HG03025 (cell line): ENCODE measurements around the gene CDH12.
A peak's percentile ranks its signal among the peaks of the same experiment; 100 is the strongest.
"Not testable (repeated sequence)": the region's sequence is repeated elsewhere in the genome, so short reads cannot be mapped to it uniquely, and the experiment has no call there.

Source experiments
- ATAC-seq: cut with Tn5 transposase; IDR thresholded peaks from one replicate; pipeline ENCODE4 v1.9.1; 2021; ENCODE audit warnings: mild to moderate bottlenecking, moderate library complexity; ENCODE audit not compliant: unreplicated experiment, low FRiP score

CDH12 gene

GRCh38 chr5:22663134-22663533 is 190.0 kb downstream of the CDH12 start:
- ATAC-seq: no peak

- ATAC-seq: no peak
Observed at GRCh38 chr5:22662391-22662790, 190.8 kb downstream of the CDH12 start.

- ATAC-seq: no peak
Observed at GRCh38 chr5:22651355-22651754, 201.8 kb downstream of the CDH12 start.

GRCh38 chr5:22650511-22650910 is 202.6 kb downstream of the CDH12 start:
- ATAC-seq: no peak

- no peak for ATAC-seq
Observed at GRCh38 chr5:22649074-22649473, 204.1 kb downstream of the CDH12 start.

- no peak for ATAC-seq
Observed at GRCh38 chr5:22644859-22645258, 208.3 kb downstream of the CDH12 start.

- ATAC-seq: no peak
Observed at GRCh38 chr5:22643356-22643755, 209.8 kb downstream of the CDH12 start.

- ATAC-seq: no peak
Observed at GRCh38 chr5:22631683-22632082, 221.5 kb downstream of the CDH12 start.

- ATAC-seq: no peak
Observed at GRCh38 chr5:22627029-22627428, 226.1 kb downstream of the CDH12 start.

GRCh38 chr5:22625451-22625850 is 227.7 kb downstream of the CDH12 start:
- ATAC-seq: no peak

- ATAC-seq: no peak
Observed at GRCh38 chr5:22621084-22621483, 232.1 kb downstream of the CDH12 start.

- no peak for ATAC-seq
Observed at GRCh38 chr5:22615964-22616363, 237.2 kb downstream of the CDH12 start.

GRCh38 chr5:22614486-22615094 is 238.6 kb downstream of the CDH12 start:
- ATAC-seq: no peak

GRCh38 chr5:22612928-22613327 is 240.2 kb downstream of the CDH12 start:
- ATAC-seq: no peak

GRCh38 chr5:22611327-22611726 is 241.8 kb downstream of the CDH12 start:
- no peak for ATAC-seq

GRCh38 chr5:22607498-22607897 is 245.6 kb downstream of the CDH12 start:
- not testable (repeated sequence) for ATAC-seq

GRCh38 chr5:22605473-22605872 is 247.7 kb downstream of the CDH12 start:
- ATAC-seq: no peak

- no peak for ATAC-seq
Observed at GRCh38 chr5:22604711-22605110, 248.4 kb downstream of the CDH12 start.

GRCh38 chr5:22598796-22599195 is 254.3 kb downstream of the CDH12 start:
- no peak for ATAC-seq

GRCh38 chr5:22596404-22596970 is 256.7 kb downstream of the CDH12 start:
- ATAC-seq: no peak

GRCh38 chr5:22594491-22594890 is 258.7 kb downstream of the CDH12 start:
- ATAC-seq: no peak

GRCh38 chr5:22593592-22593991 is 259.6 kb downstream of the CDH12 start:
- ATAC-seq: peak; percentile 91

- ATAC-seq: no peak
Observed at GRCh38 chr5:22591461-22591860, 261.7 kb downstream of the CDH12 start.
